GM21526 (cell line): Measurements from ENCODE around the gene ARHGAP6.

Experiments used
- ATAC-seq: cut with Tn5 transposase; IDR thresholded peaks from one replicate; pipeline ENCODE4 v1.9.1; 2021; ENCODE audit warnings: moderate library complexity; ENCODE audit not compliant: unreplicated experiment, low FRiP score

Gene ARHGAP6

DNA sequence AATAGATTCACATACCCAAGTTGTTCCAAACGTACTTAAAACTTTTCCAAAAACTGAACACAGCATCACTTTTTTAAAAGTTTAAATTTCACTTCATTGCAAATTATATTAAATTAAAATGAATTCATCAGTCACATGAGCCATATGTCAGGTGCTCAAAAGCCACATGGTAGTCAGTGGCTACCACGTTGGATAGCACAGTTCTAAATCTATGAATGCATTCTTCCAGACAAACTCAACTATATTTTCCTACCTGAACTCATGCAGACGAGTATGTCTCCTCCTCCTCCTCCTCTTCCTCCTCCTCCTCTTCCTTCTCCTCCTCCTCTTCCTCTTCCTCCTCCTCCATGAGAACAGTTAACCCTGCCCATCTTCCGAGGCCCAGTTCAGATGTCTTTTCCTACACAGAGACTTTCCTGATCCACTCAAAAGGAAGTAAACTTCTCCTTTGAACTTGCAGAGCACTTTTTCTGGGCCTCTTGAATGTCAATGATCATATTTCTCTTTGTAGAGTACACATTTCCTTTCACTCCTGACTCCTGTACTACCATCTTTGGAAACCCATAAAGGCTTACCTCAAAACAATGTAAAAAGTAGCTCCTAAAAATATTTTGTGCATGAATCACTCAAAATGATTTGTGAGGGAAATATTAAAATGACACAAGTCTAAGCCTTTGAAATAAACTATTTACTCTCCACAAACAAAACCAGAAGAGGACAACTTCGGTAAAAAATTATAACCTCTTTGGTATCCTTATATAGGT is 199.9 kb downstream of the ARHGAP6 start:
- no peak for ATAC-seq

GRCh38 chrX:11464836-11465463 is 200.8 kb downstream of the ARHGAP6 start:
- ATAC-seq, result no peak

DNA sequence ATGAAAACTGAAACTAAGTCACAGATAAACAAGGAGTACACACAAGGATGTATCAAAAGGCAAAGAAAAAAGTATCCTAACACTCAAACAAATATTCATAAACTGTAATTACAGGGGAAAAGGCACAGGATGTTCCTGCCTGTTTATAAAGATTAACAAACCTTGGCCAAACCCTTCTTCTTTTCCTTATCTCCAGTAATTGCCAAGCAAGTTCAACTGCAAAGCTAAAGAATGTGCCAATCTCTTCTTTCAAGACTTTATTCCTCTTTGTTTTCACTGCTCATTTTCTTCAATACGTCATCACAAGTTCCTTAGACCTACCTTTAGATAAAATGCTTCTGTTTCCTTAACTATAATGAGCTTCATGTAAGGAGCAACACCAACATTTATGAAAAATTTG is 201.3 kb downstream of the ARHGAP6 start:
- ATAC-seq, result no peak

DNA sequence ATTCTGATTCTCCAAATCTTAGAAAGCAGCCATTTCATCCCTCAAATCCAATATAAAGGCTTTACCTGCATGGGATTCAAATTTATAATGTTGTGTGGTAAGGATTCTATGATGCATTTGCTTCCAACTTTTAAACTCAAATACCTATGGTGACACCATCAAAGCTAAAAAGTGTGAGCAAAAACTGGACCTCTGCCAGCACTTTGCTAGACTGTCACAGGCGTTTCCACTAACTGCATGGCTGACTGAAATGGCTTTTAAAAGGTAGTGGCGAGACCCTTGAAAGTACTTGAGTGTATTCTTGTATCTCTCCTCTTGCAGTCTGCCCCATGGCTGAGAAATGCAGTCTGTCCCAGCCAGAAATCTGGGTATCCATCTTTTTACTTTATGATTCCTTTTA is 203.1 kb downstream of the ARHGAP6 start:
- ATAC-seq, result no peak

GRCh38 chrX:11462136-11462535 is 203.6 kb downstream of the ARHGAP6 start:
- ATAC-seq, result no peak

DNA sequence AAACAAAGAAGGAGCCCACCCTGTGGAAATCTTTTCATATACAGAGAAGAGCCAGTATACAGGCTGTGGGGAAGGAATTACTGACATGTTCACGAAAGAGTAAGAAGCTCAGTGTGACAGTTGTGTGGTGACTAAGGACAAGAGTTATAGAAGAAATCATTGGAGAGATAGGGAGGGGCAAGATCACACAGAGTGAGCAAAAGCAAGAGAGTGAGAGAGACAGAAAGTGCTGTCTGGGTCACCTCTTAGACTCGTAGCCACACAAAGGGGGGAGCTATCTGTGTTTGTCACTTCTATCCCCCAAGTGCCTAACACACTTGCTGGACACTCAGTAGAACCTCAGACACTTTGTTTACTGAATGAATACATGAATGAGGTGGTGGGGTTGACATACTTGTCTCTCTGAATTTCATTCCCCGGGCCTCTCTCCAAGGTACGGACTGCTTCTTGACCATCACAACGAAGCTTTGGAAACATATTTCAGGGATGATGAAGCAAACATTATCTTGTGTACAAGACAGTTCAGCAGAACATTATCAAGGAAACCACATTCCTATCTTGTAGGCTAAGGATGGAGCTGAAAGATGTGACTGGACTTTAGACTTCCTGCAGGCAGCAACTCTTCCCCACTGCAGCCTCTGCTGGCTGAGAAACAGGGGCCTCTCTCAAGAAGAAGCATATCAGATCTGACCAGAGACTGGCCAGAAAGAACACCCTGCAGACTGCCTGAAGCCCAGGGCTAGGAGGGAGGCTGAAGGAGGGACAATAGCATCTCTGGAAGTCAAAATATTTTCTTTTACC is 204.3 kb downstream of the ARHGAP6 start:
- no peak for ATAC-seq

DNA sequence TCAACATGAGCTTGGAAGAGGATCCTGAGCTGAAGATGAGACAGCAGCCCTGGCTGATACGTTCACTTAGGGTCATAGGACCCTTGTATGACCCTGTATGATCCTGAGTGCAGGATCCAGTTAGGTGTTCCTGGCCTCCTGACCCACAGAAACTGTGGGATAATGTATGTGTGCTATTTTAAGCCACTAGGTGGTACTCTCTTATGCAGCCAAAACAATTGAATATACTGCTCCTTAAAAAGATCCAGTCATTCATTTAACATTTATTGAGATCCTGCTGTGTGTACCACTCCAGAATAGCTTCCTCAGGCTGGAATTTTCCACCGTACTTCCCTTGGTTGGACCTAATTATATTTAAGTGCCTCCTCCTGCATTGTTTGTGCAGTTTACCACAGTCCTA is 205.4 kb downstream of the ARHGAP6 start:
- ATAC-seq, result no peak

DNA sequence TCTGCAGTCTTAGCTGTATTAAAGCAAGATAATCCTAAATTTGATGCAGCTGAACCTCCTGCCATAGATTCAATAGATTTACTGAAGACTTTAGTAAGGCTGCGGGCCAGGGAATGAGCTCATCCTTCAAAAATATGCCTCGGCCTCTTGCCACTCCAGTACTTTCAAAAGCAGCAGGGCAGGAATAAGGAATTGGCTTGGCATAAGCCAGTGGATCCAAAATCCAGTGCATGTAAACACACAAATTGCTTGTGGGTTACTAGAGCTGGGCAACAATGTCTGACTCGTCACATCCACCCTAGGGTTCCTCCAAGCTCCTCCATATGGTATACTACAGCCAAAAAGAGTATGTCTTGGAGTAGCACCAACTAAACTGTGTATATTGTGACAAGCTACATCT is 207.6 kb downstream of the ARHGAP6 start:
- no peak for ATAC-seq

GRCh38 chrX:11451151-11451550 is 214.6 kb downstream of the ARHGAP6 start:
- ATAC-seq, result no peak

GRCh38 chrX:11450354-11450753 is 215.4 kb downstream of the ARHGAP6 start:
- no peak for ATAC-seq

DNA sequence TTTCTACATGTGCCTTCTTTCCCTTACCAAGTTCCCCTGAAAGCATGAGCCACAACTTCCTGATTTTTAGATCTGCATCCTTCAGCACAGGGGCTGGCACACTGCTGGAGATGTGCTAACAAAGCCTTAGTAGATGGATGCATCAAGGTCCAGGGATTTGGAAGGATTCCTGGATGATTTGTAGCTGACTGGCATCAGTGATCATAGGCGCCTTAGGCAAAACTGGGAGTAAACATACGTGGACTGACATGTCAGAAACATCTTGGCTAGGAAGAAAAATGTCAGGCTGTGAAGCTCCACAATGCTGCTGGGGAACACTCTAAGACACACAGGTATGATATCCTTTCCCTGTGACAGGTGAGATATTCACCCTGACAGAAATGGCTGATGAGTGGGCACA is 216.1 kb downstream of the ARHGAP6 start:
- no peak for ATAC-seq

GRCh38 chrX:11447418-11447817 is 218.3 kb downstream of the ARHGAP6 start:
- ATAC-seq, result no peak

DNA sequence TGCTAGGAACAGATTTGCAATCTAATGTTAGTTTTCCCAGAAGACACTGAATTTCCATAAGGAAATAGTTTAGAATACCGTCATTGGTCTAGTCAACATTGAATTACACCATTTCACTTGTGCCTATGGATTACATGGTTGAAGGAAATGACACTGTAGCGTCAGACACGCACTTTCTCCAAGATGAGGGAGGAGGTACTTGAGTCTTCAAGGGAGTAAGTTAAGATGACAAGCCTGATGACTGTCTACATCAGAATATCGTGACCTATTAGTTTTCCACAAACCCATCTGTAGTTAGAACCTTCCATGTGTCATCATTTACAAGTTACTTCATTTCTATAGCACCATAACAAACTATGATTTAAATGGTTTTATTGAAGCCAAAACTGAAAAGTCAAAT is 218.8 kb downstream of the ARHGAP6 start:
- no peak for ATAC-seq

DNA sequence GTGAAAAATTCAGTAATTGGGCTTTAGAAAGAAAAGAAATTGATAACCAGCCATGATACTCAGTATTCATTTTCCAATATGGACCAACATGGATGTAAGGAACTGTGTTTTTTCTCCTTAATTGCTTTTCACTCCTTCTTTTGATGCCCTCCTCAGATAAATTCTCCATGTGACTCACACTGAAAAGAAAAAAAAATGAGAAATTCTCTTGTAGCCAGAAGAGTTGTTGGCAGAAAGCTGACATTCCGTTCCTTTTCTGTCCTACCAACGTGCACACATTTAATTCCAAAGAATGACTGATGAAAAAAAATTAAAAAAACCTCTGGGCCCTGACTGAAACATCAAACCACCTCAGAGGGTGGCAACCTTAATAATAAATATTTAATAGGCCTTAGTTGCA is 219.4 kb downstream of the ARHGAP6 start:
- no peak for ATAC-seq

GRCh38 chrX:11445540-11445939 is 220.2 kb downstream of the ARHGAP6 start:
- ATAC-seq, result no peak

DNA sequence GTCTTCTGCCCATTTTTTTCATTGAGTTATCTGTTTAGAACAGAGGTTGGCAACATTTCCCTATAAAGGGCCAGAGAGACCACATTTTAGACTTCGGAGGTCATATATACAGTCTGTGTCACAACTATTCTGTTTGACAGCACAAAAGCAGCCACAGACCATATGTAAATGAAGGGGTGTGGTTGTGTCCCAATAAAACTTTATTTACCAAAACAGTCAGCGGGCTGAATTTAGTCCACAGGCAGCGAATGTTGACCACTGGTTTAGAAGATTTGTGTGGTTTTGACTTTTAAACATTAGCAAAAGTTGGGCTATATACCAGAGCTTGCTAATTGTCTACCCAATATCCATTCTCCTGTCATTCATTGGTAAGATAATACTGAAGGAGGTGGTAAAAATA is 221.7 kb downstream of the ARHGAP6 start:
- no peak for ATAC-seq

DNA sequence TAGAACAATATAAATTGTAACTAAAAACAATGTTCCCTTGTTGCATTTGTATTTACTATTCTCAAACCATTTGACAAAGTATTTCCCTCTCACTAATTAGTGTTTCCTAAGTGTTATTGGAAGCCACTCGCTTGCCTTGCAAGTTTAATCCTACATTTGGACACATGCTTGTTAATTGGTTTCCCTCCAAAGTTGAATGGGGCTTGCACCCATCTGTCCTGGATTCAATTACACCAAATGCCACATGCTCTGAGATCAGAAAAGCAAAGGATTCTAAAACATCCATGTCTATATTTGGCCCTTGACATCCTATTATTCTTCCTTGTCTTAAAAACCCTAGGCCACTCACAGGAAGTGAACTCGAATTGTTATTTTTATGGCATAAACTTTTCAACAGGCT is 225.9 kb downstream of the ARHGAP6 start:
- ATAC-seq, result no peak

DNA sequence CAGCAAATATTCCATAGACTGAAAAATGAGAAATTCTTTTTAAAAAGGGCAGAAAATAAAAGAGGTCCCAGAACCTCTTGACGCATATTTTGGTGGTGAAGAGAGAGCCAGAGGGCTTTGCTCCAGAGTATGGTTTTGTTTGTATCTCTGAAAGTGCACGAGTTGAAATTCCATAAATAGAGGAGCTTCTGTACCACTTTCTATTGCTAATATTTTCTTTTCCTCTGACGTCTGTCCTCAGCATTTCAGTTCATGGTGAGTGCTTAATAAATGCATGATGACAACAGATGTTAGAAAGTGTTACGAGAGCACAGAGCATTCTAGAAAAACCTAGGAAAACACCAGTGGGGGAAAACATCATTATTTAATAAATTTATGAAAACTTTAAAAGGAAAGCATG is 227.0 kb downstream of the ARHGAP6 start:
- no peak for ATAC-seq

DNA sequence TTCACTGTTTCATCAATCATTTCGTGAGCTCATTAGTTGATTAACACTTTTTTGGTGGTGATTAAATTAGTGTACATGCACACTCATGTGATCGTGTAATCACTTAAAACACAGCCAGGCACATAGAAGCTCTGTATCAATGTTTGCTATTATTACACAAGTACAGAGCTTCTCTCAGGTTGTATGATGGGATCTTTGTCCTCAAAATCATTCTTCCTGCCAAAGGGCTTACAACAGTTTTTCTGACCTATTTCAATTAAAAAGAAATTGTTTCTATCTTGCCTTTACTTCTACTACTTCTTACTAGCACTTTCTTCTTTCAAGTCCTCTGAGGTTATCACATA is 227.4 kb downstream of the ARHGAP6 start:
- ATAC-seq, result no peak

- ATAC-seq, result no peak
Observed at GRCh38 chrX:11437642-11438379, 227.9 kb downstream of the ARHGAP6 start.

DNA sequence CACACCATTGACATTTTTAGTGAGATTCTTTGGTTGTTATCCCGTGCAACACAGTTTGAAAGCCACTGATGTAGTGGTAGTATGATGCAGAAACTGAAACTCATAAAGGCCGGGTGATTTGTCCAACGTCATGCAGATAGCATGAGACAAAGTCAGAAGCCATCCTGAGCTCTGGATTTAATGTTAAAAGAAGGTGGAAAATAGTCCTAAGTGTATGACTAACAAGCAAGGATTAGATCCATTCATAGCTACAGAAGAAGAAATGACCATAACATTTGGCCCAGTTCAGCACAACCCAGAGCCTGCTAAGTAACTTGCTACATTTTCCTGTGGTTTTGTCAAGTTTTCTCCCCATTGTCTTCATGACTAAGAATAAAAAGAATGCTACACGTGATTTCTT is 230.2 kb downstream of the ARHGAP6 start:
- no peak for ATAC-seq
